Activated naive CD4-positive, alpha-beta T cell treated with anti-CD3 and anti-CD28 coated beads for 36 hours (primary cell): Measurements from ENCODE around the gene ROCK2. TPM values are rescaled to one million over a fixed set of nuclear protein-coding genes. Genes with fewer than 3 reads are reported as not detected.
A peak's percentile ranks its signal among the peaks of the same experiment; 100 is the strongest.

Experiments
- CTCF ChIA-PET: fragments of 350-600 bp; sonication (Branson Sonifier 250); formaldehyde crosslinking; loops from one replicate; lab custom pipeline; 2021; ENCODE audit warnings: antibody characterized with exemption; lab: Charles Lee
- DNase-seq: peaks from one replicate; pipeline ENCODE4 v3.0.0-alpha.2; 2020
- H3K27ac Mint-ChIP-seq: one replicate; pipeline ENCODE4 v1.8.0; 2021; ENCODE audit warnings: mild to moderate bottlenecking, mixed read lengths
- H3K27me3 Mint-ChIP-seq: one replicate; pipeline ENCODE4 v1.8.0; 2021; ENCODE audit warnings: low read depth, mixed read lengths
- H3K36me3 Mint-ChIP-seq: one replicate; pipeline ENCODE4 v1.8.0; 2021; ENCODE audit warnings: low read depth, mixed read lengths
- H3K4me1 Mint-ChIP-seq: one replicate; pipeline ENCODE4 v1.8.0; 2021; ENCODE audit warnings: low read depth, mixed read lengths
- H3K4me3 Mint-ChIP-seq: one replicate; pipeline ENCODE4 v1.8.0; 2021; ENCODE audit warnings: mild to moderate bottlenecking, moderate library complexity, mixed read lengths
- H3K9me3 Mint-ChIP-seq: one replicate; pipeline ENCODE4 v1.8.0; 2021; ENCODE audit warnings: mixed read lengths
- intact Hi-C: fragments of 100-400 bp; cut with micrococcal nuclease; formaldehyde crosslinking; loops from one replicate; pipeline ENCODE4 v1.15.1; 2023
- total RNA-seq, 2 experiments: library from RNA; stranded (reverse); gene quantifications; one replicate each; pipeline ENCODE4 v1.2.3, GENCODE V29; 2021

Gene ROCK2
- total RNA-seq, 2 experiments from 2014 or later, result 8.4 to 9.4 TPM

DNA sequence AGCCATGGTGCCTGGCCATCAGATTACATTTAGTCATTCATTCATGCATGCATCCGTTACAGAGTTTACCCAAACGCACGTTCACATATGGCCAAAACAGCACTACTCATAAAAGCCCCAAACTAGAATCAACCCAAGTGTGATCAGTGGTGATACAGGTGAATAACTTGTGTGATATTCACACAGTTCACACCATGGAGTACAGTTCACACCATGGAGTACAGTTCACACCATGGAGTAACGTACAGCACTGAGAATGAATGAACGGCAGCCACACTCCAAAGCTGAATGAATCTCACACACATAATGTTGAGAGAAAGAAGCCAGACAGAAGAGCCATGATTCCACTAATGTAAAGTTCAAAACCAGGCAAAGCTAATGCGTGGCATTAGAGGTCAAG is 201.4 kb downstream of the ROCK2 start:
- H3K4me1 Mint-ChIP-seq, result no peaks in the 10 kb centered on the region
- H3K36me3 Mint-ChIP-seq, result no peaks in the 10 kb centered on the region
- intact Hi-C loops, result no loop called here
- H3K4me3 Mint-ChIP-seq, result no peak overlapping the region
- no peak overlapping the region for H3K27ac Mint-ChIP-seq
- H3K9me3 Mint-ChIP-seq, result peaks cover 5% of the 10 kb centered on the region
- DNase-seq, result no peak
- H3K27me3 Mint-ChIP-seq, result no peaks in the 10 kb centered on the region
- CTCF ChIA-PET, result interaction anchor here (0.6 to 3.7 kb wide), 2 partner anchors 11 to 55 kb away, joined by 4 to 27 read pairs; a partner anchor contains a TSS

DNA sequence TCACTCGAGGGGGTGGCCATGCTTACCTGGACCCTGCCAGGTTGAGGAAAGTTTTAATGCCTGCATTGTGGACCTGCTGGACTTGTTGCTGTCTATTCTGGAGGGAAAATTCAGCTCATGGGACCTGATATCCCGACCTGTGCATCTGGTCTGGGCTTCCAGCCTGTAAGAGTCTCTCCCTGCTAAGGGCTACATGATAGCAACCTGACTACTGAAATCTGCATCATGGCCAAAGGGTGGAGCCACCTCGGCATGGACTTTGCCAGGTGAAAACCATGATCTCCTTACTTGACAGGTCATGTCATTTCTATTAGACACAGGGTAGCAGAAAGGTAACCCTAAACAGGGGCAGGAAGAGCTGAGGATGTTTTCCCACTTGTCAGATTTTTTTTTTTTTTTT is 202.1 kb downstream of the ROCK2 start:
- intact Hi-C loops, result no loop called here
- no peak overlapping the region for H3K4me3 Mint-ChIP-seq
- DNase-seq, result no peak
- CTCF ChIA-PET, result interaction anchor here (3.7 kb wide), 1 partner anchor 11 kb away, joined by 27 read pairs; a partner anchor contains a TSS
- H3K4me1 Mint-ChIP-seq, result no peaks in the 10 kb centered on the region
- H3K36me3 Mint-ChIP-seq, result no peaks in the 10 kb centered on the region
- H3K9me3 Mint-ChIP-seq, result peaks cover 3% of the 10 kb centered on the region
- no peaks in the 10 kb centered on the region for H3K27me3 Mint-ChIP-seq
- H3K27ac Mint-ChIP-seq, result no peak overlapping the region

DNA sequence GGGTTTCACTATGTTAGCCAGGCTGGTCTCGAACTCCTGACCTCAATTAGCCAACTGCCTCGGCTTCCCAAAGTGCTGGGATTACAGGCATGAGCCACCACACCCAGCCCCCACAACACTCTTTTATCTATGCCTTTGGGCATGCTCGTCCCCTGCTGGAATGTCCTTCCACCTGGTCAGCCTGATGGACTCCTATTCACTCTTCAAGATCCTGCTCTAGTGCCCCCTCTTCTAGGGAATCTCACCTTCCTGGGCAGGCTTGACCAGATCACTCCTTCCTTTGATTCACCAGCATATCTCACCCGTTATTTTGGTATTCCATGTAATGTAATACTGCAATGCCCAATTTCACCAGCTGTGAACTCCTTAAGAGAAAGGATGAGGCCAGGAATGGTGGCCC is 203.1 kb downstream of the ROCK2 start:
- Mint-ChIP-seq H3K27ac (no peak overlapping the region), H3K4me3 (no peak overlapping the region), H3K36me3 (no peaks in the 10 kb centered on the region), H3K9me3 (peaks cover 3% of the 10 kb centered on the region), H3K4me1 (no peaks in the 10 kb centered on the region), H3K27me3 (peaks cover 2% of the 10 kb centered on the region)
- no peak for DNase-seq
- intact Hi-C loops, result no loop called here
- CTCF ChIA-PET, result interaction anchor here (3.7 kb wide), 1 partner anchor 10 kb away, joined by 27 read pairs; a partner anchor contains a TSS

DNA sequence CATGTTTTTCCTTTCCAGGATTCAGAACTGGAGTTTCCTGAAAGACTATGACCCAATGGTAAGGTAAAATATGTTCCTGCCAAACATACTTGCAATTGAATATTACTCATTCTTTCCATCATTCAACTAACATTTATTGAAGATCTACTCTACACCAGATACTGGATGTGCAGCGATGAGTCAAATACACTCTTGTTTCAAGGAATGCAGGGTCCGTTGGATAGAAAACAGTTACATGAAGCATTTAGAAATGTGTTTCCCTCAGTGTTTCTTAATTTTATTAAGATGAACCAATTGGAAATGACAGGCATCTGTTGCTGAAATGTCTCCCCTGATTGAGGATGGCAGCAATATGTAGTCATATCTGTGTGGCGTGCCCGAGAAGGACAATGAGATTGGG is 203.9 kb downstream of the ROCK2 start:
- H3K27me3 Mint-ChIP-seq, result peaks cover 2% of the 10 kb centered on the region
- no peaks in the 10 kb centered on the region for H3K36me3 Mint-ChIP-seq
- intact Hi-C loops, result no loop called here
- DNase-seq, result no peak
- no peak overlapping the region for H3K4me3 Mint-ChIP-seq
- CTCF ChIA-PET, result interaction anchor here (0.7 kb wide), 1 partner anchor 22 kb away, joined by 3 read pairs; no protein-coding TSS in a partner anchor
- no peak overlapping the region for H3K27ac Mint-ChIP-seq
- no peaks in the 10 kb centered on the region for H3K4me1 Mint-ChIP-seq
- H3K9me3 Mint-ChIP-seq, result peaks cover 1% of the 10 kb centered on the region

DNA sequence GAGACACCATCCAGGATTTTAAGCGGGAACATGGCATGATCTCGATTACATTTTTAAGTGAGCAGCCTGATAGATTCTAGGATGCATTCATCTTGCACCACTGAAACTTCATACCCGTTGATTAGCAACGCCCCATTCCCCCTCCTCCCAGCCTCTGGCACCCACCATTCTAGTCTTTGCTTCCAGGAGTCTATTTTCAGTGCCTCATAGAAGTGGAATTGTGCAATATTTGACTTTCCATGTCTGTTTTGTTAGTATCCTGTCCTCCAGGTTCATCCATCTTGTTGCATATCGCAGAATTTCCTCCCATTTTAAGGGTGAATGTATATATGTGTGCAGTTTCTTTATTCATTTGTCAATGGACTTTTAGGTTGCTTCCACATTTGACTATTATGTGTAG is 210.1 kb downstream of the ROCK2 start:
- peaks cover 21% of the 10 kb centered on the region for H3K4me1 Mint-ChIP-seq
- intact Hi-C loops, result loop anchor here (5.0 kb wide), 2 partner anchors 222 to 333 kb away; partner anchors contain the start of genes E2F6 and KCNF1
- H3K27me3 Mint-ChIP-seq, result peaks cover 2% of the 10 kb centered on the region
- no peaks in the 10 kb centered on the region for H3K9me3 Mint-ChIP-seq
- H3K36me3 Mint-ChIP-seq, result no peaks in the 10 kb centered on the region
- H3K27ac Mint-ChIP-seq, result no peak overlapping the region
- no peak for DNase-seq
- H3K4me3 Mint-ChIP-seq, result no peak overlapping the region
- CTCF ChIA-PET, result interaction anchor here (0.7 to 4.9 kb wide), 6 partner anchors 9 to 449 kb away, joined by 4 to 93 read pairs (median 16); partner anchors contain the start of gene SLC66A3

DNA sequence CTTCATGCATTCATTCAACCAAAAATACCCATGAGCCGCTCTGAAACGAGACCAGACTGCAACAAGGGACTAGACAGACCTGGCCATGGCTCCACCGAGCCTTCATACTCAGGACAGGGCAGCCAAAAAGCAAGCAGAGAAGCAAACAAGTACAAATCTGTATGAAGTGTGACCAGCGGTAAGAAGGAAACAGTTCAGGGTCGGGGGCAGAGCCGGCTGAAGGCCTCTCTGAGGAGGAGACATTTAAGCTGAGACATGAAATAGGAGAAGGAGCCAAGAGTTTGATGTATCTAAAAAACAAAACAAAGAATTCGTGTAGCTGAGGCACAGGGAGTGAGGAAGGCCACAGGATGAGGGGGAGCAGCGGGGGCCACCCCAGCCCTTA is 210.5 kb downstream of the ROCK2 start:
- H3K4me1 Mint-ChIP-seq, result peaks cover 21% of the 10 kb centered on the region
- intact Hi-C loops, result loop anchor here (2.0 to 5.0 kb wide), 3 partner anchors 209 to 333 kb away; partner anchors contain the start of genes E2F6 and KCNF1
- H3K36me3 Mint-ChIP-seq, result no peaks in the 10 kb centered on the region
- CTCF ChIA-PET, result interaction anchor here (0.7 to 6.5 kb wide), 14 partner anchors 9 to 453 kb away, joined by 3 to 93 read pairs (median 9); partner anchors contain the start of gene SLC66A3
- H3K27me3 Mint-ChIP-seq, result peaks cover 2% of the 10 kb centered on the region
- no peak for DNase-seq
- H3K4me3 Mint-ChIP-seq, result no peak overlapping the region
- H3K27ac Mint-ChIP-seq, result no peak overlapping the region
- no peaks in the 10 kb centered on the region for H3K9me3 Mint-ChIP-seq

DNA sequence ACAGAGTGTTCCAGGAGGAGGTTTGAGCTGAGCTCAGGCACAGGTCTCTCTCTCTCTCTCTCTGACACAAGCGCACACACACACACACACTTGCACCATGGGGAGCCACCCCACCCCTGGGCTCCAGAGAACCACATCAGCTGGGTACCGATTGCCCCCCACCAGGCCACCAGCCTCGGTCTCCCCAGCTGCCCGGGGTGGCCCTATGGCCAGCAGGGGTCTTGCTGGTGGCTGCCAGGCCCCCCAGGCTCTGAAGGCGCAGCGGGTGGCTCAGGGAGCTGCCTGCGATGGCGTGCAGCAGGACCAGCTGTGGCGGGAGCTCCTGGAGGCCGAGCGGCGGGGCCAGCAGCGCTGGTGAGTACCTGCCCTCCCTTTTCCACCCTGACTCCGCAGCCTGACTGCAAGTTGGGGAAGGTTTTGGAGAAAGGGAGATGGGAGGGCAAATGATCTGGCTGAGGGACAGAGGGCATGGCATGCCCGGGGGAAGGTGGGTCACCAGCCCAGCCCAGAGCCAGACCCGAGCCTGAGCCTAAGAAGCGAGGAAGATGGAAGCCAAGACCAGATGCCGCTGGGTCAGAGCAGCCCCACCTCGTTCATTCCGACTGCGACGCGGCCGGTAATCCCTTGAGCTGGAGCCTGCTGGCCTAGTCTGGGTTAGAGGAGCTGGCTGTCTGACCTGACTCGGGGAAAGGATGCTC is 211.0 kb downstream of the ROCK2 start:
- H3K9me3 Mint-ChIP-seq, result no peaks in the 10 kb centered on the region
- H3K36me3 Mint-ChIP-seq, result no peaks in the 10 kb centered on the region
- H3K4me3 Mint-ChIP-seq, result peak overlapping the region; percentile 72
- H3K4me1 Mint-ChIP-seq, result peaks cover 21% of the 10 kb centered on the region
- H3K27ac Mint-ChIP-seq, result peak overlapping the region; percentile 79
- H3K27me3 Mint-ChIP-seq, result peaks cover 2% of the 10 kb centered on the region
- intact Hi-C loops, result loop anchor here (2.0 to 5.0 kb wide), 3 partner anchors 209 to 334 kb away; partner anchors contain the start of genes E2F6 and KCNF1
- CTCF ChIA-PET, result interaction anchor here (0.7 to 6.5 kb wide), 46 partner anchors 8 to 1720 kb away, joined by 3 to 93 read pairs (median 5); partner anchors contain the start of genes E2F6 and SLC66A3
- no peak for DNase-seq

DNA sequence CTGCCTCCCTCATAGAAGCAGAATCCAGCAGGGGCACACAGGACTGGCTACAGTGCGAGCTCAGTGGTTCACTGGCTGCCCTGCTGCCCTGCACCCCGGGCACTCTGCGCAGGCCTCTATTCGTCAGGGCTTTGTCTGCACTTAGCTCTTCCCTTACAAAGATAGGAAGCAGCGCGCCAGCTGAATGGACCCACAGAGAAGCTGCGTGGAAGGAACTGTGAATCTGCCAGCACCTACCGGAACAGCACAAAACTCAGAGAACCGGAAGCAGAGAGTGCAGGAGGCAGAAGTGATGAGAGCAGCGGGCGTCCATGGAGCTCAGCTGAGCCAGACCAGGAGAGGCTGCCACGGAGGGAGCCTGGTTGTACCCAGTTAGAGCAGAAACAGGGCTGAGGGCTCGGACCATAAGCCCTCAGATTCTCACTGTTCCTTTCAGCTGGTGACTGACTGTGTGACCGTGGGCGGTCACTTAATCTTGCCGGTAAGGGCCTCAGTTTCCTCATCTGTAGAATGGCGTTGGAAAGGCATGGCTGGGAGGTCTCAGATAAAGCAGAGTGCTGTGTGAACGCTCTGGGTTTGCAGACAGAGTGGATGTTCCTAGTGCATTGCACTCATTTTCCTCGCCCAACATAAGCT is 212.3 kb downstream of the ROCK2 start:
- DNase-seq, result no peak
- Mint-ChIP-seq H3K36me3 (no peaks in the 10 kb centered on the region), H3K27me3 (peaks cover 2% of the 10 kb centered on the region), H3K9me3 (no peaks in the 10 kb centered on the region), H3K4me1 (peaks cover 21% of the 10 kb centered on the region), H3K4me3 (peak overlapping the region; percentile 72), H3K27ac (peak overlapping the region; percentile 79)
- intact Hi-C loops, result loop anchor here (1.0 to 5.0 kb wide), 9 partner anchors 23 to 550 kb away; partner anchors contain the start of genes E2F6, KCNF1 and SLC66A3
- CTCF ChIA-PET, result interaction anchor here (0.6 to 6.5 kb wide), 39 partner anchors 8 to 557 kb away, joined by 3 to 93 read pairs (median 6); partner anchors contain the start of genes E2F6, ROCK2 and SLC66A3

DNA sequence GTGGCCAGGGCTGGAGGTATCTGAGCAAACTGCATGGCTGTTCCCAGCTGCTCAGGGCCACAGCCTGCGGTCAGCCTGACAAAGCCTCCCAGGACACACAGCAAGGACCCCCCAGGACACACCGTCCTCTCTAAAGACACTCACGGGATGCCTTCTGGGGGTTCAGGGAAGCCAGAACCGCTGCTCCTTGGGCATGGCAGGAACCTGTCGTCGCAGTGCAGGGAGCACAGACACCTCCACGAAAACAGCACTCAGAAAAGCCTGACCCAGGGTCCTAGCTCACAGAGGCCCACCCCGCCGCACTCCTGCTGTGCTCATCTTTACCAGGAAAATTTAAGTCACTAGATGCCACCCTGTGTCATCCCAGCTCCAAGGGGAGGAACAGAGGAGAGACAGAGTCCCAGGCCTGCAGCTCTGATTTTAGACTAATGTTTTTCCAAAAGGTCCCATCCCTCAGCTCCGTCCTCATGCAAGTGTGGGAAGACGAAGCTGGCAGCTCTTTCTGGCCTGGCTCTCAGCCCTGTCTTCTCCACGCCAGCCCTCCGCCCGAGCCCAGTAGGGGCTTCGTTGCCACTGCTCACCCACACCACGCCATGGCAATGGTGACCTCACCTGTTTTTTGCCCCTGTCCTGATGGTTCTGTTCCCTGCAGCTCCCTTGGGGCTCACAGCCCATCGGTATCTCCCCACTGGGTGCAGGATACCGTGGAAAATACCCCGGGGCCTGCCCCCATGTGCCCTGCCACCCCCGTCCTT is 213.1 kb downstream of the ROCK2 start:
- DNase-seq, result no peak
- peaks cover under 1% of the 10 kb centered on the region for H3K27me3 Mint-ChIP-seq
- peaks cover 21% of the 10 kb centered on the region for H3K4me1 Mint-ChIP-seq
- H3K9me3 Mint-ChIP-seq, result no peaks in the 10 kb centered on the region
- CTCF ChIA-PET, result interaction anchor here (0.6 to 6.5 kb wide), 21 partner anchors 8 to 452 kb away, joined by 3 to 93 read pairs (median 11); partner anchors contain the start of genes E2F6 and SLC66A3
- no peaks in the 10 kb centered on the region for H3K36me3 Mint-ChIP-seq
- H3K27ac Mint-ChIP-seq, result no peak overlapping the region
- intact Hi-C loops, result loop anchor here (5.0 kb wide), 2 partner anchors 219 to 336 kb away; partner anchors contain the start of genes E2F6 and KCNF1
- no peak overlapping the region for H3K4me3 Mint-ChIP-seq
